Ovary (tissue), 9 donors: Measurements from ENCODE around the gene ZDHHC22. TPM values are rescaled to one million over a fixed set of nuclear protein-coding genes. Genes with fewer than 3 reads are reported as not detected.

Experiments
- DNase-seq, 5 donors: peaks; one replicate each; pipeline ENCODE4 v3.0.0-alpha.2; 2019 to 2020
- H3K27ac ChIP-seq, 2 donors: fragments of 200-600 bp; one replicate each; pipeline versions ENCODE4 v1.5.1 to v1.8.0; 2019 to 2022
- H3K27me3 ChIP-seq: fragments of 200-600 bp; one replicate; pipeline ENCODE4 v1.8.0; 2022
- H3K36me3 ChIP-seq: fragments of 200-600 bp; sonication (generic); one replicate; pipeline ENCODE4 v1.5.1; 2019
- H3K4me1 ChIP-seq: one replicate; pipeline ENCODE4 v1.8.1; 2013; ENCODE audit warnings: mild to moderate bottlenecking, moderate library complexity; ENCODE audit not compliant: insufficient read depth
- H3K4me3 ChIP-seq: fragments of 200-600 bp; sonication (generic); one replicate; pipeline ENCODE4 v1.5.1; 2017
- H3K9me3 ChIP-seq, 2 donors: fragments of 200-600 bp in 1 of 2; sonication (generic) in 1 of 2; one replicate each; pipeline versions ENCODE4 v1.5.1 to v1.8.1; 2013 to 2019; ENCODE audit warnings: mild to moderate bottlenecking in 1 of 2, moderate library complexity in 1 of 2
- EP300 ChIP-seq: sonication (generic); formaldehyde crosslinking; IDR thresholded peaks from one replicate; pipeline ENCODE4 v1.6.1; 2017; ENCODE audit warnings: antibody characterized with exemption
- POLR2A ChIP-seq: fragments of 450-650 bp; IDR thresholded peaks from one replicate; pipeline ENCODE4 v1.6.1; 2017; ENCODE audit warnings: antibody characterized with exemption, mild to moderate bottlenecking, moderate library complexity
- WGBS, 3 donors: extraction: QIAGEN DNeasy Blood & Tissue Kit in 1 of 3; methylation state at CpG; one replicate each; pipeline versions ENCODE4 v1.1.5 to v1.1.7; 2013 to 2017; 5-methylcytosine and 5-hydroxymethylcytosine counted together
- intact Hi-C, 4 donors: fragments of 100-400 bp; cut with DNase I; formaldehyde crosslinking; loops; one replicate each; pipeline versions ENCODE4 v1.11.0 to v1.15.1; 2022 to 2023
- polyA plus RNA-seq, 2 donors: library from polyadenylated mRNA; stranded (reverse); fragments of 200-250 nt in 1 of 2; fragments of 350-450 nt in 1 of 2; fragmentation: Illumina TruSeq in 1 of 2; extraction: RNeasy Lipid Tissue Mini Kit (QIAGEN cat#74804) in 1 of 2; gene quantifications; one replicate each; pipeline ENCODE4 v1.2.3, GENCODE V29; 2013 to 2014
- total RNA-seq, 7 donors: library from RNA; depleted of rRNA in 2 of 7; stranded (reverse); fragments of >200 nt in 2 of 7; fragmentation: NEBNext Ultra II Directional in 3 of 7; extraction: Animal tissue kit (Norgen Biotek cat#: 25700) in 3 of 7; gene quantifications; one replicate each; pipeline versions ENCODE4 v1.1.0 to v1.2.4, GENCODE V29; 2016 to 2023
- TF ChIP-seq, protein P1 (sequence below), 3 donors: fragments of 450-650 bp in 2 of 3; fragments of 200-600 bp in 1 of 3; IDR thresholded peaks; one replicate each; pipeline versions ENCODE4 v1.5.1 to v1.8.0; 2016 to 2022; ENCODE audit warnings: antibody characterized with exemption in 3 of 3, mild to moderate bottlenecking in 1 of 3
- donor health status: DM: no; HTN: no; CAD: no; lungs with moderate emphysema.
- donor health status: DM: no; HTN: no; CAD: no.
- donor health status: Bipolar disorder and iron deficiency.
- donor health status: DM: yes; HTN: yes; CAD: no.
- donor health status: DM: no; HTN: no; CAD: no.
- donor health status: DM: yes; HTN: yes; CAD: no.

Gene ZDHHC22
- total and polyA plus RNA-seq, 9 donors = 0.02 TPM; not detected in 8

DNA sequence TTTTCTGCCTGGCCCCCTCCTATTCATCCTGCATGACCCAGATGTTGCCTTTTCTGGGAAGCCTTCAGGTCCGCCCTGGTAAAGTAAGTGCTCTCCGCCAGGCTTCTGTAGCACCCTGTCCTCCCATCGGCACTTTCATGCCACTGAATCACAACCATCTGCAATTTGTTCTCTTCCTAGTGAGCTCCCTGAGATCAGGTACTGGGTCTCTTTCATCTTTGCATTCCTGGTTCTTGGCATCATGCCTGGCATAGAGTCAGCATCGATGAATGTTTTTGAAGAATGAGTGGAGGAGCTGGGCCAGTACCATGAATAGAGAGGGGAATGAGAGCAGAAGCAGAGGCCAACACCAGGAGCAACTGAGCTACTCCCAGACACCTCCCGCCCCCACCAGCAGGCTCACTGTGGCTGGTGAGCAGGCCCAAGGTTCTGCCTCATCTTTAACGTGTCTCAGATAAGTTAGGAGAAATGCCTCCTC is 13.1 kb downstream of the ZDHHC22 start:
- TF ChIP-seq EP300 (no peak), POLR2A (no peak)
- TF ChIP-seq, protein P1, sequence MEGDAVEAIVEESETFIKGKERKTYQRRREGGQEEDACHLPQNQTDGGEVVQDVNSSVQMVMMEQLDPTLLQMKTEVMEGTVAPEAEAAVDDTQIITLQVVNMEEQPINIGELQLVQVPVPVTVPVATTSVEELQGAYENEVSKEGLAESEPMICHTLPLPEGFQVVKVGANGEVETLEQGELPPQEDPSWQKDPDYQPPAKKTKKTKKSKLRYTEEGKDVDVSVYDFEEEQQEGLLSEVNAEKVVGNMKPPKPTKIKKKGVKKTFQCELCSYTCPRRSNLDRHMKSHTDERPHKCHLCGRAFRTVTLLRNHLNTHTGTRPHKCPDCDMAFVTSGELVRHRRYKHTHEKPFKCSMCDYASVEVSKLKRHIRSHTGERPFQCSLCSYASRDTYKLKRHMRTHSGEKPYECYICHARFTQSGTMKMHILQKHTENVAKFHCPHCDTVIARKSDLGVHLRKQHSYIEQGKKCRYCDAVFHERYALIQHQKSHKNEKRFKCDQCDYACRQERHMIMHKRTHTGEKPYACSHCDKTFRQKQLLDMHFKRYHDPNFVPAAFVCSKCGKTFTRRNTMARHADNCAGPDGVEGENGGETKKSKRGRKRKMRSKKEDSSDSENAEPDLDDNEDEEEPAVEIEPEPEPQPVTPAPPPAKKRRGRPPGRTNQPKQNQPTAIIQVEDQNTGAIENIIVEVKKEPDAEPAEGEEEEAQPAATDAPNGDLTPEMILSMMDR (IDR thresholded peaks at IDR 0.05) = no peak
- 35 to 56% (median 37%) methylated on average over 6 of the region's 6 CpGs for WGBS, 3 donors
- no peaks in the 10 kb centered on the region for H3K27me3 ChIP-seq
- no peak for DNase-seq
- H3K27ac ChIP-seq = no peak overlapping the region
- no peaks in the 10 kb centered on the region for H3K4me1 ChIP-seq
- H3K4me3 ChIP-seq = no peak overlapping the region
- intact Hi-C loops = no loop called here
- no peaks in the 10 kb centered on the region for H3K9me3 ChIP-seq
- no peaks in the 10 kb centered on the region for H3K36me3 ChIP-seq

GRCh38 chr14:77126461-77126990 is 15.1 kb downstream of the ZDHHC22 start:
- 78 to 91% (median 79%) methylated on average over 4 of the region's 4 CpGs for WGBS, 3 donors
- no peak overlapping the region for H3K27ac ChIP-seq
- H3K27me3 ChIP-seq = no peaks in the 10 kb centered on the region
- H3K9me3 ChIP-seq = no peaks in the 10 kb centered on the region
- intact Hi-C loops = no loop called here
- H3K4me3 ChIP-seq = no peak overlapping the region
- no peak for DNase-seq
- no peaks in the 10 kb centered on the region for H3K36me3 ChIP-seq
- no peak for TF ChIP-seq POLR2A
- no peak for TF ChIP-seq EP300
- TF ChIP-seq, protein P1 (IDR thresholded peaks at IDR 0.05) = no peak
- no peaks in the 10 kb centered on the region for H3K4me1 ChIP-seq

DNA sequence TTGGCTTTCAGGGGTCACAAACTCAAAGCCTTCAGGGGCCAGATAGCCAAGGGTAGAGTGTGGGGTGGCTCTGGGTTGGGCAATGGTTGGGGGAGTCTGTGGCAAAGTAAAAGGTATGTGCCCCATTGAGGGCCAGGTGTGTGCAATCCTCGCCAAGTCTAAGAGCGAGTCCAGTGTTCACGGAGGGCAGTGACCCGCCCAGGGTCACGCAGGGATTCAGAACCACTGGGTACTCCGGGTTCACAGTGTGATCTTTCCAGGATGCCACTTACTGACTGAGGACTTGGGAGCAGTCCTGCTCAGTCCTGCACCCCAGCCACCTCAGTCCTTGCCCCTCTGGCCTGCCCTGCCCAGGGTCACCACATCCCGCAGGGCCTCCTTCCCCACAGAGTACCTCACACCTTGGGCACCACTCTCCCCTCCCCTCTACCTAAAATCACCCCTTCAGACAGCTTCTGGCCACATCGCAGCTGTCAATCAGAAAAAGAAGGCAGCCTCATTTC is 15.7 kb downstream of the ZDHHC22 start:
- Histone ChIP-seq H3K4me3 (no peak overlapping the region), H3K9me3 (no peaks in the 10 kb centered on the region), H3K27me3 (no peaks in the 10 kb centered on the region), H3K36me3 (no peaks in the 10 kb centered on the region), H3K4me1 (no peaks in the 10 kb centered on the region), H3K27ac (no peak overlapping the region)
- TF ChIP-seq POLR2A (no peak), EP300 (no peak)
- TF ChIP-seq, protein P1 (IDR thresholded peaks at IDR 0.05) = no peak
- 86 to 94% (median 93%) methylated on average over 8 of the region's 8 CpGs for WGBS, 3 donors
- intact Hi-C loops = no loop called here
- DNase-seq = no peak

DNA sequence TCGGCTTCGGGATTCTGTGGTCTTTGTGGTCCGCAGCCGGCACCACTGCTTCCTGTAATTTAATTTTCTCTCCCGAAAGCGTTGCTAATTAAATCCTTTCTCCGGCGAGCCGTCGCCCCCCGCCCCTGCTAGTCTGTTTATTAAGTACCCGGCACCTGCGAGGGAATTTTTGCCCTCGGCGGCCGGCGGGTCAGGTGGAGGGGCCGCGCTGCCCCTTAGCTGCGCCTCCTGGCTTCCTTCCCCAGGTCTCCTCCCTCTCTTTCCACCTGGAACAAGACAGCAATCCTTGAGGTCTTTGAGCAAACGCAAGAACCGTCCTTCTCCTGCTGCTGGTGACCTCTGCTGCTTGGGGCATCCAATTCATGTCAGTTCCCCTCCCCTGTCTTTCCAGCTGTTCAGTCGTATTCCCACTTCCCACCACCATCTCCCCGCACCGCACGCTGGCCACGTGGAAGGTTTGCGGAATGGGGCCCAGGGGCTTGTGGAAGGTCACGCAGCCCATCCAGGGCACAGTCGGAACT is 16.2 kb downstream of the ZDHHC22 start:
- no peaks in the 10 kb centered on the region for H3K36me3 ChIP-seq
- H3K4me1 ChIP-seq = no peaks in the 10 kb centered on the region
- intact Hi-C loops = no loop called here
- DNase-seq = no peak
- H3K27me3 ChIP-seq = no peaks in the 10 kb centered on the region
- 12 to 15% (median 13%) methylated on average over 30 of the region's 30 CpGs for WGBS, 3 donors
- peak overlapping the region; percentile 45 for H3K4me3 ChIP-seq
- TF ChIP-seq POLR2A (no peak), EP300 (no peak)
- TF ChIP-seq, protein P1 (IDR thresholded peaks at IDR 0.05) = no peak
- no peak overlapping the region for H3K27ac ChIP-seq
- no peaks in the 10 kb centered on the region for H3K9me3 ChIP-seq
